SIG-M5 treated with dmso at 0.1 percent for 504 hours (cell line): Measurements from ENCODE around the gene ERICH6.
A peak's percentile ranks its signal among the peaks of the same experiment; 100 is the strongest.

ENCODE experiments used
- DNase-seq: peaks from one replicate; lab custom pipeline; 2025; ENCODE audit not compliant: unreplicated experiment; lab: John Stamatoyannopoulos, UW

ERICH6 gene

DNA sequence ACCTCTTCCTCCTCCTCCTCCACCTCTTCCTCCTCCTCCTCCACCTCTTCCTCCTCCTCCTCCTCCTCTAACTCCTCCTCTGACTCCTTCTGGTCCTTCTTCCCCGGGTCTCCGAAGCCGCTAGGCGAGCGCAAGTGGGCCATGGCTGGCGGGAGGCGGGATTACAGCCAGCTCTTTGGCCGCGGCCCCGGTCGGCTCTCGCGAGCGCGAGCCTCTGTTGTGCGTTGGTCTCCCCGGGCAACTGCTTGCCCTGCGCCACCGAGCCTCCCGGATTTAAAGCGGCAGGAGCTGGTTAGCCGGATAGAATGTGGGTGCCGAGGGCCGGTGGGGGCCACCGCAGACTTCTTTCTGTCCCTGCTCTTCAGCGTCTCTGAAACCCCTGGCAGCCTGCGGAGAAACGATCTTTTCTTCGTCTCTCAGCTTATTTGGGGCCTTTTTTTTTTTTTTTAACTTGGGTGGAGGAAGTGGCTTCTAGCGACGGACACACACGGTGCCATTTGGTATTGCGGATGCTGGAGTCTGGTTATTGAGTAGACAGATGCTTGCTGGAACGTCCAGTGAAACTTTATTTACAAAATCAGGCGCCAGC lies at the start of gene ERICH6:
TSS of gene ERICH6 (minus strand) at position 165 of the 589 bp plus-strand sequence. CDS start at position 143, 22 bp downstream.
- DNase-seq = peak; percentile 88

DNA sequence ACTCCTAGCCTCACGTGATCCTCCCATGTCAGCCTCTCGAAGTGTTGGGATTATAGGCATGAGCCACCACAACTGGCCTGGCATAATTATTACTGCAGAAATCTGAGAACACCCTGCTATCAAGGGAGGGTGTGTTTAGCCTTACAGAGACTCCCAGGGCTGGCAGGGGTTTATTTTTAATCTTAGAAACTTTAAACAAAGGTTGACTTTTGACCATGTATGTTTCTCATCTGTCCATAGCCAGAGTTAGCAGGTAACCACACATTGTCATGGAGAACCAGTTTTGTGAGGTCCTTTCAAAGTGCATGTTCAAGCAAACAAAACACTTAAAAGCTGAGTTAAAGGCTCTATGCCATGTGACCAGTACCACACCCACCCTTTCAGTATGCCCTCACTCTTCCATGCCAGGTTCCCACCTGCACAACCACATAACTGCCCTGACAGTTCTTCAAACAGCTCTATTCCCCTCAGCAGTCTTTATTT lies 48.1 kb upstream of the ERICH6 start:
- DNase-seq = peak; percentile 57

DNA sequence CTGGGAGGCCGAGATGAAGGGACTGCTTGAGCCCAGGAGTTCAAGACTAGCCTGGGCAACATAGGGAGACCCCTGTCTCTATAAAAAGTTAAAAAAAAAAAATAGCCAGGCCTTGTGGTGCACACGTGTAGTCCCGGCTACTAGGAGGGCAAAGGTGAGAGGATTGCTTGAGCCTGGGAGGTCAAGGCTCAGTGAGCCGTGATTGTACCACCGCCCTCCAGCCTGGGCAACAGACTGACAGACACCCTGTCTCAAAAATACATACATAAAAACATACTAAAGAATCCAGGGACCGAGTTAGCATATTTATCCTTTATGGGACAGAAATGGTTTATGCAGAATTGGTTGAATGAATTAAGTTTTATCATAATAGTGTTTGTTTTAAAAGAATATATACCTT lies 45.5 kb upstream of the ERICH6 start:
- no peak for DNase-seq

DNA sequence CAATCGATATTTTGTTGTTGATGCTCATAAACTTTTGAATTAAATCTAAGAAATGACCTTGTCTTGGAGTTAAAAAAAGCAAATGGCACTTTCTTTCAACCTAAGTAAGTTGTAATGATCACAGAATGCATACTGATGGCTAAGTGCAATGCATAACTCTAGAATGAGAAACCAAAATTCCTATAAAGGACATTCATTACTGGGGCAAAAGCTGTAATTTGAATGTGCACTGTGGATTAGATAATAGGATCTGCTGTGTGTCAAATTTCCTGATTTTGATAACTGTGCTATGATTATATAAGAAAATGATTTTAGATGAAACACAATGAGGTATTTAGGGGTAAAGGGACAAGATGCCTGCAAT lies 44.9 kb upstream of the ERICH6 start:
- DNase-seq = no peak

DNA sequence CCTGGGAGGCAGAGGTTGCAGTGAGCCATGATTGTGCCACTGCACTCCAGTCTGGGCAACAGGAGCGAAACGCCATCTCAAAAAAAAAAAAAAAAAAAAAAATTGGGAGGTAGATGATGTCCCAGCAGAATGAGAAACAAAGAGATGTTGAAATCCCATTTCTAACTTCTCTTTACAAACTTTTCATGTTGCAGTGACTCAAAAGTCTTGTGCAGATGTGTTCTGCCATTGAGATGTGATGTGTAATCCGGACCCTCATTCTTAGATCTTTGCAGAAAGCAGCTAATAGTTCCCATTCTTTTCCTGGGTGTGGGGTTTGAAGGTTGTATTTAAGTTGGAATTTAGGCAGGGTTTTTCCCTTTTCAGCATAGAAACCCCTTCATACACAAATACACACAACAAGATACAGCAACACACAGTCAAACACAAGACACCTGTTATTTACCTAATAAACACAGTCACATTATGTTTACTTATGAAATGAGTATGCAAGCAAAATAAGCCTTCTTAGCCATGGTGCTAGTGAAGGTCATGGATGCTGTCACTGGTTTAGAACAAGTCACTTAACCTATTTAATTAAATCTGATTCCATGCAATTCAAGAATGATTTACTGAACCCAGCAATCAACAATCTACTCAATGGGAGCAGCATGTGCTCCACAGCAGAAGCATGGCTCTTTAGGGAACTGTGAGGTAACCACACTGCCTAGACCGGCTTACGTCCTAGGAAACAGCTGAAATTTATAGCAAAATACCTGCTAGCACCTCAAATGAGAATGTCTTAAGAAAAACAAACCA lies 44.4 kb upstream of the ERICH6 start:
- no peak for DNase-seq

DNA sequence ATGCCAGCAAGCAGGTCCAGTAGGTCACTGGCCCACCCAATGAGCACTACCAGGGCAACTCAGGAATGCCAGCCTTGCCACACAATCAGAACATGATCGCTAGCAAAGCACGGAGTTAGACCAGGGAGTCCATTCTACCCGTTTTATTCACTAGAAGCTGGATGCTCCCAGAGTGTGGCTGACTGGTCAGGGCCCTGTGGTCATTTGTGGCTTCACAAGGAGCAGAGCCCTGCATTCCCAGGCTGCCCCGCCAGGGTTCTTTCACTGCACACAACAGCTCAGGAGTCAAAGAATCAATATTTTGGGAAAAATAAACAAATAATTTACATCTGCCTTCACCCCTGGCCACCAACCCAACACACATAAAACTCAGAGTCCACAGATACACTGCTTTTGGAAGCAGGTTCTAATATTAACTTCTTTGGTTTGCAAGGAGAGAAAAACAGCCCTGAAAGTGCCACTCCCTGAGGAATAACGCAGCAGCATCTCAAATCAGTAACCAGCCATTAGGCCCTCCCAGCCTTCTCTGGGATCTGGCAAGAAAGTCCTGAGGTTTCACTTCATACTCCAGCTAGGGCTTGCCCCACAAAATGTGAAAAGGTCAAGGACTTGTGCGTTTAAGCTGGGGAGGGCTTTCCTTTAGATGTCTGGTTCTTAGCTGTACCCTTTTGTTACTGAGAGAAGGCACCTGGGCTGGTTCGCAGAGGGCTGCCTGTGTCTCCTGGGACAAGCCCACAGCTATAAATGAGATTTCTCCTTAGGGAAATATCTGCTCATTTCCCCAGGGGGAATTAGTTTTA lies 43.3 kb upstream of the ERICH6 start:
- no peak for DNase-seq

DNA sequence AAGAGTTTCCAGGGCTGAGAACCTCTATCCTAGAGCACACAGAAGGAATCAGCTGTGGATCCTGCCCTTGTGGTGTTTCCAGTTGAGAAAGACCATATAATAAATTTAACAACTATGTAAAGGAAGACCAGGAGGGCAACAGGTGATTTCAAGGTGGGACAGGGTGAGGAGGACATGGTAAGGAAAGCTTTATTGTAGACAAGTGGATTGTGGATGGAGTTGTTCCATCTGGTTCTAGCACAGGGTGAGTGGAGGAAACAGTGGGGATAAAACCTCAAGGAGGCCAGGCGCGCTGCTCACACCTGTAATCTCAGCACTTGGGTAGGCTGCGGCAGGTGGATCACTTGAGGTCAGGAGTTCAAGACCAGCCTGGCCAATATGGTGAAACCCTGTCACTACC lies 42.1 kb upstream of the ERICH6 start:
- DNase-seq = no peak

DNA sequence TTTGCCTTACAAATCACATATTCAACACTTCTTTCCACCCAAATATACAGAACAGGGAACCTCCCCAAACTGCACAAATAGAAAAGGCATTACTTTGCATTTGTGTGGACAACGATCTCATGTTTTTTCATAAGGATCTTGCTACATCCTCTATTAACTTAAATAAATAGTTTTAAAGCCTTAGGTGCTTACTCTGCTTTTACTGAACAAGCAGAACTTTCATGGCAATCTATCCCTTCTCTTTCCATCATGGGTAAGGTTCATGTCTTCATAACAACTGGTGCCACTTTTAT lies 41.1 kb upstream of the ERICH6 start:
- DNase-seq = no peak

DNA sequence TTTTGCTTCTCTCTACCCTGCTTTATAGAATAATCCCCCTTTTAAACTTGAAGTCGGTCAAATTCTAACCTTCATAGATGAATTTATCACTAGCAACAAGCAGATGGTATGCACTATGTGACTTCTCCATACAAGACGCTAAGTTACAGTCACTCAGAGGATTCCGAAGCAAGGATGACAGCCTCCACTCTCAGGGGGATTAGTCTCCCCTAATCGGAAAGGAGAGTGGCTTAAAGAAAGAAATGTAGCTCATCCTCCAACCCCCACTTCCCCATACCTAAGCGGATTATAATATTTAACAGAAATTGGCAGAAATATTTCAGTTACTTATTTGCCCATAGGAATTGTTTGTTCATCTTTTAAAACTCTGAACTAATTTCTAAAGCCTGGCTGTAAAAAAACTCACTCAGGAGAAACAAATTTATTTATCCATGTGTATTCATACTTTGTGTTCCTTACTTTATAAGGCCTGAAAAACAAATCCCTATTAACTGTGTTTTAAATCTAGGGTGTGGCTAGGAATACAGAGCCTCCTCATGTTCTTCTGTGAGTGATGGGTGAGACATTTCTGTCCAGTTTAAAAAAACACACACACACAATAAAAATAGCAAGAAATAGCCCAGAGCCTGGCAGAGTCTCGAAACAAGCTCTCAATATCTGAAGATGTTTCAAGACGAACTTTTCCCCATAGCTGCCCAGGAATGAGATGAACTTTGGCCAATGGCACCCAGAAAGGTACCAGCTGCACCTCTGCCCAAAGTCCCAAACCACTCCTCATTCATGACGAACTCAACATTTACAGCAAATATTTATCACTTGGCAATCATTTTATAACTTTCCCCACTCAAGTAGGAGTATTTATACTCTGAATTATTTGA lies 40.6 kb upstream of the ERICH6 start:
- DNase-seq = no peak

DNA sequence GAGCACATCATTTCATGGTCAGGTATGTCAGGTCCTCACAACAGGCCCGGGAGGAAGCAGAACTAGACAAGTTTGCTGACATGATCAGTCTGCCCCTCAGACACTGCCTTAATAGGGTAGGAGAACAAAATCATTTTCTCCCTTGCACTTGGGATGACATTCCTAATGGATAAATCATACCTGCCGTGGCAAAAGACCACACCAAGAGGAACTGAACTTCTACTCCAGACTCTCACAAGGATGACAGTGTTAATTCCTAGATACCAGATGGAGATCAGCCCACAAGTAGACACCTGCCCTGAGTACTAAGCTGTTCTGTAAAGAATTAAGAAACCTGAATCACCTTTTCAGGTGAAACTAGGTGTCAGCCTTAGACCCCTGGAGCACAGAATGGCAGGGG lies 39.8 kb upstream of the ERICH6 start:
- DNase-seq = no peak

DNA sequence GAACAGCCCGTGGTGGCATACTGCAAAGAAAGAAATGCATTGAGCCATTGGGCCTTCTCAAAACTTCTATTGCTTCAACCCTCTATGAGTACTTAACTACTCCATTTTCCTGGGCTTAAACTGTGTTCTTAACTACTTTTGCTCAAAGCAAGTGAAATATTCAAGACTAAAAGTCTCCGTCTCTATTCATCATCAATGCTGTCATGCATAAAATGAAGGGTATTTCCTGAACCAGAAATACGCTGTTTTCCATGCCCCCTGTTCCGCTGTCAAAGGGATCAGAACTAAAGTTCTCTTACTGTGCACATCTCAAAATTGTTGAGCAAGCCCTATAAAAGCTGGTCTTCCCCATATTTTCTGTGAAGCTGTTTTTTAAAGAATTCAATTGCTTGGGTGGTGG lies 39.0 kb upstream of the ERICH6 start:
- no peak for DNase-seq

DNA sequence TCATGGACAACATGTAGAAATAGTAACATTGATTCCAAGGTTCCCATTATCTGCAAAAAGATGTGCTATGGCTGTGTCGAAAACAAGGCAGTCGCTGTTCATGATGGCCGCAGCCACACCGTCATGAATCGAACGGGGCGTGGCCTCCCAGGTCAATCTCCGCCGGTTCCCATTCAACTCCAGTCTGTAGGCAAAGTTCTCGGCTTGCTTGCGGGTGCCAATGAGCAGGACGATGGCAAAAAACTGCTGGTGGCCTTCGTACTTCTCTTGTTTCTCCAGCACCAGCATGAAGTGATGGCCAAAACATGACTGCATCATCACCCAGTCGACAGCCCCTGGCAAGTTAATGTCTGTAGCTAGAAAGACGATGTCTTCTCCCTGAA lies 38.4 kb upstream of the ERICH6 start:
- DNase-seq = no peak

DNA sequence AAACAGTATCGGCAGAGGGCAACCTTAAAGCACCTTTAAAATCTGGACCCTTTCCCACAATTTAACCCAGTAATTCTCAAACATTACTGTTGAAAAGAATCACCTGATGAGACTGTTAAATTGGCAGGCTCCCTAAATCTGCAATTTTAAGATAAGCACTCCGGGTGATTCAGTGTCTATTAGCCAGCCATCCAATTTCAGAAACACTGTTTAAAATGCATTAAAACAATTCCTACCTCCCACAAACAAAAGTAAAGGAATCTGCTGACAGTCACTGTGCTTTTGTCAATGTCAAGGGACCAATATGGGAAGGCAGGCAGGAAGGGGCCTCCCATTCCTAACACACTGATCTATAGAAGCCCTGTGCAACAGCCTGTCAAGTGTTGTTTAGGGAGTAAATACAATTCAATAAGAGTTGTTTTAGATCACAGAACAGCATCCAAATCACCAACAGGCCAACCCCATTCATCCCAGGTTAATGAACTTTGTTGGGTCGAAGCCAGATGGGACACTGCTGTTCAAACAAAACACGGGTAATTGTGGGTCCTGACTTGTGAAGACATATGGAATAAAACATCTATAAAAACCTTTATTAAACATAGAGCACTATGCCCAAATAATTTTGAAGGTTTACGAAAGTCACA lies 37.9 kb upstream of the ERICH6 start:
- DNase-seq = no peak

DNA sequence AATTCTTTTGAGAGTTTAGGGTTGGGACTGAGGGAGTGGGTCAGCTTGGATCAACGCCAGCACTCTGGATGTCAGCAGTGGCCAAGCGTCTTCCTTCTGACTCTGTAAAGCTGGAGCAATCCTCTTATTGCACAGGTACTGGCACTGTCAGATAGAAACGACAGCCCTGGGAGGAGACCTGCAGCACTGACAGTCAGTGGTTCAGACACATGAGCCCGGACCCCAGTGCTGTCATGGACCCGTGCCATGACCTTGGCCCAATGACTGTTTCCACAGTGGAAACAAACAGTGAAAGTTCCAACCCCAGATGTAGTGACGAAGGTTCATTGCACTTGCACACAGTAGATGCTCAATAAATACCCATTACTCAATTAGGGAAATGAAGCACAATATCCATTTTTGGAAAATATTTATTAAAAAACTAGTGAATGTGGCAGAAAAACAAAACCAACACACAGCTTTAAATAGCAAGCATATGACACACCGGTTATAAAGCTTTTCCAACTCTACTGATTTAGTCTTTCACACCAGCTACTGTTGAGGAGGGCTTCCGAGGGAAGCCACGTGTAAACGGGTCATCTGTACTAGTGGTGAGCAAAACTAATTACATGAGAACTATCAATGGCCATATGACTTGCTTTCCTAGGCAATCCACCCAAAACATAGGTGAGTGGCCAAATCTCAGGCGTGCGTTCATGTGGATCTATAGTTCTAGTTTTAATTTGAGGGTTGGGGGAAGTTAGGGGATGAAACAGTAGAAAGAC lies 37.2 kb upstream of the ERICH6 start:
- DNase-seq = no peak

DNA sequence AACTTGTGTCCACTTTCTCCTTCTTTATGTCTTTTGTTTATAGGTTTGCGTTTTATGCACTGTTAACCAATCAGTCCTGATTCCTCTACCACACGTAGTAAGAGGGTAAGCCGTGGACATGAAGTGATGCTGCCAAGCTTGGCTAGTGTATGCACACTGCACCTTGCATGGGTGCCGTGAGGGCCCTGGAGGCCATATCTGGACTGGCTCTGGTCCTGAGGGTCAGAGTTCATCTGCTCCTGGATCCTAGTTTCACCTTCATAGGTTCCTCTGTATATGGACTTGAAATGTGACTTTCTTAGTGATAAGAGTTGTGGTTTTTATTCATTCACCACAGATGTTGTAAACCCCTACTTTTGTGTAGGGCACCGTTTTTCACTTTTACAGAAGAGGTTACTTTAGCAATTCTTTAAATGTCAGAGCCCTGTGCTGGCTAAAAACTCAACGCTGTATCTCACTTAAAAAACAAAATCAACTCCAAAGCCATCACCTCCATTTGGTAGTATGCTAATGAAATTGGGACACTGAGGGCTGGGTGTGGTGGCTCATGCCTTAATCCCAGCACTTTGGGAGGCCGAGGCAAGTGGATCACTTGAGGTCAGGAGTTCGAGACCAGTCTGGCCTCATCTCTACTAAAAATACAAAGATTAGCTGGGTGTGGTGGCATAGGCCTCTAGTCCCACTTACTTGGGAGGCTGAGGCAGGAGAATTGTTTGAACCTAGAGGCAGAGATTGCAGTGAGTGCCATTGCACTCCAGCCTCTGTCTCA lies 36.3 kb upstream of the ERICH6 start:
- DNase-seq = no peak

DNA sequence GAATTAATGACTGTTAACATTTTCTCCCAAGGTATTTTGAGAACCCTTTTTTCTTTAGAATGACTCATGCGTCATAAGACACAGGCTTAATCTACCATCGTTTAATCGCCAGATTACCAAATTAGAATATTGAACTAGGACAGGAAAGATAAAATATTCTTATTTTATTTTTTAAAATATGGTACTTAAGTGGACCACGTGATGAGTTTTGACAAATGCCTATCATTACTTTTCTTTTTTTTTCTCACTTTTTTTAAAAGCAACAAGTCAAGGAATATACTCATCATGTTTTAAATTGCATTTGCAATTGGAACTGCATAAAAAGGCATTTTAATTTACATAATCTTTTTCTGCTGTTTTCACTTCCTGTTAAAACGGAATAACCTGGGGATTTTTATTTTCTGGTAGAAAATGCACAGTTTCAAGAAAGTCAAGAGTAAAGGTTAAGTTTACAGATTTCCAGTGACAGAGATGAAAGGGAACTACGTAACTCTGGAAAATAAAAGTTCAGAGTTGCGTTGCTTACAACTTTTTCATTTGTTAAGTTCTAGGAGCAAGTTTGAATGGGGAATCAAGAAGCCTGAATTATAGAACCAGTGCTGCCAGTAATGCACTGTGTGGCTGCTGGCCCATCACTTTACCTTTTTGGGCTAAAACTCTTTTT lies 35.6 kb upstream of the ERICH6 start:
- no peak for DNase-seq

DNA sequence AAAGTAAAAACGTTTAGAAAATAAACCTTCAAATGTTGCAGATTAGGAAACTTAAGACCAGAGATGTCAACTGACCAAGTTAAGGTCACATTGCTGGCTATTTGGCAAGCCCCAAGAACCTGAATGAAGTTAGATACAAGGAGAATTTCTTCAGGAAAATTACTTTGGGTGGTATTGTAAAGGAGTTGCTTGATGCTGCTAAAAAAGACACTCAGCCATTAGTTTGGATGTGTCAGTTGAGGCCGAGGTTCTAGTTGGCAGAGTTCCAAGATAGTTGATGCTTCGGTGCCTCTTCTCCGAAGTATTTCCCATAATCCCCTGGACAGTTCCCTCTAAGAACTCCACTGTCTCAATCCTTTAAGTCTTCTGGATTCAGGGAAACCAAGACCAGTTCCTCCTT lies 35.0 kb upstream of the ERICH6 start:
- DNase-seq = no peak

DNA sequence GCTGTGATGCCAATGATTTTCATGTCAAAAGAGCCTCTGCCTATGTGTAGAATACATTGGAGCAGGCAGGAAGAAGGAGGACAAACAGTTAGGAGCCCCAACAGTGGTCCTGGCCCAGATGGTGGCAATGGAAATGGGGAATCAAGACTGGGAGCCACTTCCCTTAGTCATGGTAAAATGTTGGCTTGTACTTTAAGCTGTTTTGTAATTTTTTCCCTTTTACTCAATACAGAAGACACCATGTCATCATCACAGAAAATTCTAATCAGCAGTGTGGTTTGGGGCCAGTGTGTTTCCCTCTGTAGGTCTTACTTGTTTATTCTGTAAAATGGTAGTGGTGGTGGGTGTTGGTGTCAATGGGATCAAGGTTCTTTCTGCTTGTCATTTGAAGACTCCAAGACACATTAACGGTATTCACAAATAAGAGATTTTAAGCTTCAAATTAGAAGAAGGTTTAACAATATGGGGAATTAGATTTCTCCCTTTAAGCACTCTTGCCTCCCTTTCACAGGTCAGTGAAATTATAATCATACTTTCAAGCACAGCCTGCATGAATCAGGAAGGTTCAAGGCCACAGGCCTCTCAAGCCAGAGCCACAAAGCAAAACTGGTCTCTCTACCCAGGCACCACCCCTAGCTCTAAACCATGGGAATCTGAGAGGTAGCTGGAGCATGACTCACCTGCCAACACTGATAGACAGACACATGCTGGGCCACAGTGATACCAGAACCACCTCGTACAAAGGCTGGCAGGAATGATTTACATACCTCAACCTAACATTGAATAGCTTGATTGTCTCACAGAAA lies 34.4 kb upstream of the ERICH6 start:
- DNase-seq = peak; percentile 61
